OCI-LY3 (cell line): ENCODE results near the gene CBR3.

ENCODE experiments used
- EZH2phosphoT487 ChIP-seq: fragments of 200-600 bp; shearing (Covaris generic); IDR thresholded peaks from 2 replicates; pipeline ENCODE4 v1.6.1; 2018; ENCODE audit warnings: antibody characterized with exemption, mixed run types, low read depth
- TF ChIP-seq, protein P1 (sequence below): fragments of 200-600, 300-600 bp; sonication (generic); IDR thresholded peaks from 2 replicates; pipeline ENCODE4 v1.5.1; 2014; ENCODE audit warnings: antibody characterized with exemption, low read length, low read depth

DNA sequence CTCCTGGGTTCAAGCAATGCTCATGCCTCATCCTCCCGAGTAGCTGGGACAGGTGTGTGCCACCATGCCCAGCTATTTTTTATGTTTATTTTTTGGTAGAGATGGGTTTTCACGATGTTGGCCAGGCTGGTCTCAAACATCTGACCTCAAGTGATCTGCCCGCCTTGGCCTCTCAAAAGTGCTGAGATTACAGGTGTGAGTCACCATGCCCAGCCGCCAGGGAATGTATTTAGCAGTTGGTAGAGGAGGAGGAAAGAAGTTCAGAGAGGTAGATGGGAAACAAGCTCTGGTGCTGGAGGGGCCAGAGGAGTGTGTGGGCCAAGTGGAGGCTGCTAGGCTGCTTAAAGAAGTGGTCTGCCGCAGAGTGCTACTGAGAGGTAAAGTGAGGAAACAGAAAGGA is 27.8 kb downstream of the CBR3 start:
- TF ChIP-seq, protein P1, sequence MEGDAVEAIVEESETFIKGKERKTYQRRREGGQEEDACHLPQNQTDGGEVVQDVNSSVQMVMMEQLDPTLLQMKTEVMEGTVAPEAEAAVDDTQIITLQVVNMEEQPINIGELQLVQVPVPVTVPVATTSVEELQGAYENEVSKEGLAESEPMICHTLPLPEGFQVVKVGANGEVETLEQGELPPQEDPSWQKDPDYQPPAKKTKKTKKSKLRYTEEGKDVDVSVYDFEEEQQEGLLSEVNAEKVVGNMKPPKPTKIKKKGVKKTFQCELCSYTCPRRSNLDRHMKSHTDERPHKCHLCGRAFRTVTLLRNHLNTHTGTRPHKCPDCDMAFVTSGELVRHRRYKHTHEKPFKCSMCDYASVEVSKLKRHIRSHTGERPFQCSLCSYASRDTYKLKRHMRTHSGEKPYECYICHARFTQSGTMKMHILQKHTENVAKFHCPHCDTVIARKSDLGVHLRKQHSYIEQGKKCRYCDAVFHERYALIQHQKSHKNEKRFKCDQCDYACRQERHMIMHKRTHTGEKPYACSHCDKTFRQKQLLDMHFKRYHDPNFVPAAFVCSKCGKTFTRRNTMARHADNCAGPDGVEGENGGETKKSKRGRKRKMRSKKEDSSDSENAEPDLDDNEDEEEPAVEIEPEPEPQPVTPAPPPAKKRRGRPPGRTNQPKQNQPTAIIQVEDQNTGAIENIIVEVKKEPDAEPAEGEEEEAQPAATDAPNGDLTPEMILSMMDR = no peak
- TF ChIP-seq EZH2phosphoT487 = no peak
